KOPT-K1 (cell line): ENCODE data around the gene TACC2.

ENCODE experiments used
- H3K27ac ChIP-seq: fragments of 200-600 bp; sonication (generic); 2 replicates; pipeline ENCODE4 v1.5.1; 2016; ENCODE audit warnings: antibody characterized with exemption, mild to moderate bottlenecking, low read depth, low read length; ENCODE audit not compliant: poor library complexity, severe bottlenecking
- H3K36me3 ChIP-seq: fragments of 200-600 bp; sonication (generic); 2 replicates; pipeline ENCODE4 v1.5.1; 2017; ENCODE audit warnings: antibody characterized with exemption, mild to moderate bottlenecking, low read length, moderate library complexity; ENCODE audit not compliant: insufficient read depth
- H3K9me3 ChIP-seq: fragments of 200-600 bp; sonication (generic); 2 replicates; pipeline ENCODE4 v1.5.1; 2017; ENCODE audit warnings: antibody characterized with exemption, low read length, mild to moderate bottlenecking; ENCODE audit not compliant: insufficient read depth, poor library complexity, severe bottlenecking

TACC2 gene

GRCh38 chr10:122298206-122298597 lies 309.2 kb downstream of the TACC2 start:
- H3K36me3 ChIP-seq = no peaks in the 10 kb centered on the region
- no peak overlapping the region for H3K27ac ChIP-seq
- H3K9me3 ChIP-seq = no peaks in the 10 kb centered on the region

DNA sequence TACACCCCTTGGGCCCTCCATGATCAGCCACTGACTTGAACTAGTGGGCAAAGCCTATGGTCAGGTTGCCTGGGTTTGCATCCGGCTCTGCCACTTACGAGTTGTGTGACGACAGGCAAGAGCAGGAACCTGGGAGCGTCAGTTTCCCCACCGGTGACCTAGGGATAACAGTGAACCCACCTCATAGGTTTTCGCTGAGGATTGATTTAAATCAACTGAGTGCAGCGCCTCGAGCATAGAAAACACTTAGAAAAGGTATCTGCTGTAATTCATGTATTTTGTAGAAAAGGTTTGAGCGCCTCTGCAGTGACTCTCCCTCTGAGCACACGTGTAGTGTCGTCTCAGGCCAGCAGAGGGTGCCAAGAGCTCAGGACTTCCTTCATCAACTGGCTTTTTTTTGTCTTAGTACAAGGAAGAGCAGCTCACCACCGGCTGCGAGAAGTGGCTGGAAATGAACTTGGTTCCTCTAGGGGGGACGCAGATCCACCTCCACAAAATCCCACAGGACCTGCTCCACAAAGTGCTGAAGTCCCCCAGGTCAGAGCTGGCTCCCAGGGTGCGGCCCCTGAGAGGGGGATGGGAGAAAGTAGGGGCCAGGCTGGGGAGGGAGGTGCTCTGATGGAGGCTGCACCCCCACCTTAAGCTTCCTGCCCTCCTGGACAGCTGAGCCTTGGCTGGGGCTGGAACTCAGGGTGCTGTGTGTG lies 309.8 kb downstream of the TACC2 start:
- H3K27ac ChIP-seq = no peak overlapping the region
- no peaks in the 10 kb centered on the region for H3K9me3 ChIP-seq

DNA sequence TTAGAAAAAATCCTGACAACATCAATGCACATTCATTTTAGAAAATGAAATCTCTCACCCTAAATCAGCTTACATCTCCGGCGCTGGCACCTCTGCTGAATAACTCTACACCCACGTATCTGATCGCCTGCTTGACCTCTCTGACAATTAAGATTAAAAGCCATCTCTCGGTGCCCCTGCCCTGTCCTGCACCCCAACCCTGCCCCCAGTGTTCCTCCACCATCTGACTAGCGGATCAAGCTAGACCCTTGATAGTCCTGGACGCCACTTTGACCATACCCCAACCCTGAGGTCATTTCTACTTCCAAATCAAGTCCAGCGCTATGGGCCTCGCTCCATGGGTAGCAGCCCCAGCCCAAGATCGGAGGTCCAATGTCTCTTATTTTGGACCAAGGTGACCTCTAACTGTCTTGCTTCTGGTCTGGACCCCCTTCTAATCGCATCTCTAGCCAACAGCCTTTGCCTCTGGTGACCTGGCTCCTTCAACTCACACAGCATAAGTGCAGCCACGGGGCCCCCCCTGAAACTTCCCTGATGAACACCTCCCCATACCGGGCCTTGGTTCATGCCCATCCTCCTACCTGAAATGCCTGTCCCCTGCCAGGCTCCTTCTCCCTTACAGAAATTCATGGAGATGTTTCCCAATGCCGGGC lies 310.6 kb downstream of the TACC2 start:
- Histone ChIP-seq H3K36me3 (no peaks in the 10 kb centered on the region), H3K27ac (no peak overlapping the region), H3K9me3 (no peaks in the 10 kb centered on the region)

More for the DNA sequence above, 309.8 kb downstream of the TACC2 start:
- H3K36me3 ChIP-seq = no peaks in the 10 kb centered on the region

DNA sequence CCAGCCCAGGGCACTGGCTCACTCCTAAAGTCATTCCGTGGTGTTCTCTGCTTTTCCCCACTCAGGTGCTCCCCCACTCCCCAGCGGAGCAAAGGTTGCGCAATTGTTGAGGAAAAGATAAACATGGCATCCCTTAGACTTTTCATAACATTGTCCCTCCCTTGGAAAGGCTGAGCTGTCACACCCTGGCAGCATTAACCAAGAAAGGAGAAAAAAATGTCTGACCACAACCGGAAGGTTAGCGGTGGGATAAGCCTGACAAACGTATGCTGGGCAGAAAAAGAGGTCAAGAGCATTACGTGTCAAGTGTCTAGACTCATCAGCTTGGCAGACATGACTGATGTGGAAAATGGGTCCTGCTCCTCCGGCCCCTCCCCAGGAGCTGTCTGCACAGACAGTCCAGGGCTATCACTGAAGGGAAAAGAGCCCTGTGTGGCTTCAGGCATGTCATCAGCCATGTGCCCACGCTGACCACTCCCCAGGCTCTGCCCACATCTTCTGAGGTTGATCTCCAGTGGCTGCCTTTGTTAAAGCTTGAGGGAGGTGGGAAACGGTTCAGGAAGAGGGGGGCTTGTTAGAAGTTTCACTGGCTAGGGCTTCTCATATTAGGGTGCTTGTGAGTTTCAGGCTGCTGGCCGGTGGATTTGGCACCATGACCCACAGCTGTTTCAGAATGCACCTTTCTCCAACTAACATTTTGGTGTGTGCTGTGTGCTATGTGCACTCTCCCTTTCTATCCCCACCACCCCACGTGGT lies 312.3 kb downstream of the TACC2 start:
- Histone ChIP-seq H3K36me3 (no peaks in the 10 kb centered on the region), H3K27ac (no peak overlapping the region), H3K9me3 (no peaks in the 10 kb centered on the region)

DNA sequence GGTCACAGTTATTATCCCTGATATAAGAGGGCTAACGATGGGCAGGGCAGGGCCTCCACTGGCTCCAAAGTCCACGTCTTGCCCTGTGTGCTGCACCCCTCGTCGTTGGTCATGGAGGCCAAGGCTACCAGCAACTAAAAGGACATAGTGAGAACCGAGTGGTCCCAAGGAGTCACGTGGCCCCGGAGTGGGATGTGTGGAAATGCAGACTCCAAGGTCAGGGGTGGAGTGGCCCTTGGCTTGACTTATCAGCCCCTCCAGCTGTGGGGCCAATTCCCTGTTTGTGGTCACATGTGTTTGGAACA lies 312.8 kb downstream of the TACC2 start:
- Histone ChIP-seq H3K27ac (no peak overlapping the region), H3K9me3 (no peaks in the 10 kb centered on the region), H3K36me3 (no peaks in the 10 kb centered on the region)

GRCh38 chr10:122302315-122302714 lies 313.4 kb downstream of the TACC2 start:
- Histone ChIP-seq H3K36me3 (no peaks in the 10 kb centered on the region), H3K9me3 (no peaks in the 10 kb centered on the region), H3K27ac (no peak overlapping the region)

- no peaks in the 10 kb centered on the region for H3K9me3 ChIP-seq
- no peak overlapping the region for H3K27ac ChIP-seq
- H3K36me3 ChIP-seq = no peaks in the 10 kb centered on the region
Observed at GRCh38 chr10:122303271-122304053, 314.5 kb downstream of the TACC2 start.
